ENCODE results near the gene CAMK2G.
"Not testable (repeated sequence)": the region's sequence is repeated elsewhere in the genome, so short reads cannot be mapped to it uniquely, and the experiment has no call there.

The CAMK2G gene

GRCh38 chr10:73893426-73893825, 19.1 kb upstream of the CAMK2G start:
- no peak overlapping the region for H3K4me3 ChIP-seq (ENCODE audit: low read length)
- TF ChIP-seq CTCF (IDR thresholded peaks at IDR 0.05; ENCODE audit: insufficient read depth, low read depth, low read length, missing control alignments) = no peak
- DNase-seq (ENCODE audit: low read depth) = peak; percentile 81

- no peak overlapping the region for H3K4me3 ChIP-seq (ENCODE audit: low read length)
- DNase-seq (ENCODE audit: low read depth) = peak; percentile 44
- no peak for TF ChIP-seq CTCF (IDR thresholded peaks at IDR 0.05; ENCODE audit: insufficient read depth, low read depth, low read length, missing control alignments)
These were observed 18.1 kb upstream of the CAMK2G start for GRCh38 chr10:73892310-73893030.

GRCh38 chr10:73891540-73891939, 17.2 kb upstream of the CAMK2G start:
- no peak overlapping the region for H3K4me3 ChIP-seq (ENCODE audit: low read length)
- DNase-seq (ENCODE audit: low read depth) = peak; percentile 31
- TF ChIP-seq CTCF (IDR thresholded peaks at IDR 0.05; ENCODE audit: insufficient read depth, low read depth, low read length, missing control alignments) = no peak

- DNase-seq (ENCODE audit: low read depth) = peak; percentile 28
- not testable (repeated sequence) for H3K4me3 ChIP-seq (ENCODE audit: low read length)
These were observed 16.5 kb upstream of the CAMK2G start for GRCh38 chr10:73890830-73891229.

- no peak overlapping the region for H3K4me3 ChIP-seq (ENCODE audit: low read length)
- TF ChIP-seq CTCF (IDR thresholded peaks at IDR 0.05; ENCODE audit: insufficient read depth, low read depth, low read length, missing control alignments) = no peak
These were observed 15.9 kb upstream of the CAMK2G start for GRCh38 chr10:73890261-73890660.

GRCh38 chr10:73889416-73889815, 15.1 kb upstream of the CAMK2G start:
- peak; percentile 69 for DNase-seq (ENCODE audit: low read depth)

More at GRCh38 chr10:73890261-73890660, 15.9 kb upstream of the CAMK2G start:
- no peak for DNase-seq (ENCODE audit: low read depth)

GRCh38 chr10:73889014-73889413, 14.7 kb upstream of the CAMK2G start:
- H3K4me3 ChIP-seq (ENCODE audit: low read length) = peak overlapping the region; percentile 10
- peak; percentile 100 for DNase-seq (ENCODE audit: low read depth)
- no peak for TF ChIP-seq CTCF (IDR thresholded peaks at IDR 0.05; ENCODE audit: insufficient read depth, low read depth, low read length, missing control alignments)

More at GRCh38 chr10:73889416-73889815, 15.1 kb upstream of the CAMK2G start:
- H3K4me3 ChIP-seq (ENCODE audit: low read length) = not testable (repeated sequence)

GRCh38 chr10:73888514-73888913, 14.2 kb upstream of the CAMK2G start:
- no peak for TF ChIP-seq CTCF (IDR thresholded peaks at IDR 0.05; ENCODE audit: insufficient read depth, low read depth, low read length, missing control alignments)
- DNase-seq (ENCODE audit: low read depth) = peak; percentile 96
- H3K4me3 ChIP-seq (ENCODE audit: low read length) = peak overlapping the region; percentile 10
